GM12872 (cell line): ENCODE data around the gene NOM1.

Source experiments
- TF ChIP-seq, protein P1 (sequence below): IDR thresholded peaks from 3 replicates; pipeline ENCODE4 v1.5.1; 2011; ENCODE audit warnings: low read depth, mild to moderate bottlenecking, low read length, moderate library complexity; ENCODE audit not compliant: insufficient read depth

NOM1 gene

GRCh38 chr7:156950381-156950858, 908 bp downstream of the NOM1 start:
- TF ChIP-seq, protein P1, sequence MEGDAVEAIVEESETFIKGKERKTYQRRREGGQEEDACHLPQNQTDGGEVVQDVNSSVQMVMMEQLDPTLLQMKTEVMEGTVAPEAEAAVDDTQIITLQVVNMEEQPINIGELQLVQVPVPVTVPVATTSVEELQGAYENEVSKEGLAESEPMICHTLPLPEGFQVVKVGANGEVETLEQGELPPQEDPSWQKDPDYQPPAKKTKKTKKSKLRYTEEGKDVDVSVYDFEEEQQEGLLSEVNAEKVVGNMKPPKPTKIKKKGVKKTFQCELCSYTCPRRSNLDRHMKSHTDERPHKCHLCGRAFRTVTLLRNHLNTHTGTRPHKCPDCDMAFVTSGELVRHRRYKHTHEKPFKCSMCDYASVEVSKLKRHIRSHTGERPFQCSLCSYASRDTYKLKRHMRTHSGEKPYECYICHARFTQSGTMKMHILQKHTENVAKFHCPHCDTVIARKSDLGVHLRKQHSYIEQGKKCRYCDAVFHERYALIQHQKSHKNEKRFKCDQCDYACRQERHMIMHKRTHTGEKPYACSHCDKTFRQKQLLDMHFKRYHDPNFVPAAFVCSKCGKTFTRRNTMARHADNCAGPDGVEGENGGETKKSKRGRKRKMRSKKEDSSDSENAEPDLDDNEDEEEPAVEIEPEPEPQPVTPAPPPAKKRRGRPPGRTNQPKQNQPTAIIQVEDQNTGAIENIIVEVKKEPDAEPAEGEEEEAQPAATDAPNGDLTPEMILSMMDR = no peak

GRCh38 chr7:156954941-156955340, 5.4 kb downstream of the NOM1 start:
- TF ChIP-seq, protein P1 = no peak

DNA sequence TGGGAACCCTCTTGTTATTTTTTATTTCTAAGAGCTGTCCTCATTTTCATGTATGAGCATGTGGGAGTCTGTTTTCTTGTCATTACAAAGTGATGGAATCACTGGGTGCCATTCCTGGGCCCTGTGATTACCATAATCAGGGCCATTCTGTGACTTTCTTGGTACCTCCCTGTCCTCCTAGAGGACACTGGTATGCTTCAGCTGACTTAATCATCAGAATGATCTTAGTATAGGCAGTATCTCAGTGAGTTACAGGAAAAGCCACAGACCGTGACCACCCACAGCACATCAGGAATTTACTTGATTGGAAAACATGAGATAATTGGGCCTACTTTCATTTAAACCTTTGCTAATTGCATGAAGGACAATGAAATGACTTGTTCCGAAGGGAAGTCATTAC, 7.2 kb downstream of the NOM1 start:
- TF ChIP-seq, protein P1 = no peak

GRCh38 chr7:156962145-156962544, 12.6 kb downstream of the NOM1 start:
- TF ChIP-seq, protein P1 = no peak

DNA sequence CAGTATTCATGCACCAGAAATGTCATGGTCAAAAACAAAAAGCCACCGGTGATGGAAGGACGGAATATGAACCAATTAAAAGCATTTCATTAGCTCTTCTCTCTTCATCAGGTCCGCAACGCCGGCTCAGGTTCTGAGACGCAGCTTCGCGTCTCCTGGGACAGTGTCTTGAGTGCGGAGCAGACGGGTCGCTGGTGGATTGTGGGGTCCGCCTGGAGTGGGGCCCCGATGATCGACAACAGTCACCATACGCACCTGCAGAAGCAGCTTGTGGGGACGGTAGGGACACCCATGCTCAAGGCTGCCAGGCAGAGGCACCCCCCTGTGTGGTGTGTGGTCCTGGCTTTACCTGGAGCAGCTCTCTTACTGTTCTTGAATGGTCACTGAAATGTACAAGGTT, 13.4 kb downstream of the NOM1 start:
- TF ChIP-seq, protein P1 = no peak

DNA sequence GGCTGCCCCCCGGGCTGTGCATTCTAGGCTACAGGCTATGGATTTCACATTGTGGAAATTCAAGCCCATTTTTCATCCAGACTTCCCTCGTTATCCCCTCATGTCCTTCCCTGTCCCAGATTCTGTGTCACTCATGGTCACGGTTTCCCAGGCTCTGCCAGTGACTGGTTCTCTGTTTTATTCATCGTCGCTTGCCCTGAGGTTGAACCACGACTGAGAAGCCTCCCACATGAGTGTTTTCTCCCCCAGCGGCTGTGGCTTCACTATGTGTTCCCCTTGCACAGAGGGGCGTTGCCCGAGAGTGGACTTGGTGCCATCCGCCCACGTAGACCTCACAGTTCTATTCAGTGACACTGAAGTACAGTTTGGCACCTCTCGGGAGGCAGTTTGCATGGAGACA, 14.0 kb downstream of the NOM1 start:
- TF ChIP-seq, protein P1 = no peak

DNA sequence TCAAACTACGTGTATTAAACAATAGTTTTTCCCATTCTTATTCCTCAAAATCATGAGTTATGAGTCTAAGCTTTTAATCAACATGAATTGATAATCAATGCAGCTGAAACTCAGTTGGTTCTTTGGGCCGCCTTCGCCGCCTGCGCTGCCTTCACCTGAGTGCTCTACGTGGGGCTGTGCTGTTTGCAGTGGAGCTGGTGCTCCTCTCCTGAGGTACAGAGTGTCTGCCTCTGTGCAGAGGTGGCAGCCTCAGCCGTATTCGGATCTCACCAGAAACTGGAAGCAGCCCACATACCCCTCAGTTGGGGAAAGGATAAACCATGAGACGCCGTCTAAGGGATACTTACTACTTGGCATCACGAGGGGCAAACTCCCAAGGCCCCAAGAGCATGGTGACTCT, 15.5 kb downstream of the NOM1 start:
- TF ChIP-seq, protein P1 = no peak

- TF ChIP-seq, protein P1 = no peak
Measured at GRCh38 chr7:156966387-156966786, 16.9 kb downstream of the NOM1 start.
